OCI-LY7 (cell line): ENCODE measurements around the gene GIMAP1. TPM values are rescaled to one million over a fixed set of nuclear protein-coding genes. Genes with fewer than 3 reads are reported as not detected.
"Not testable (repeated sequence)": the region's sequence is repeated elsewhere in the genome, so short reads cannot be mapped to it uniquely, and the experiment has no call there.

Source experiments
- BruUV-seq: library from RNA; stranded (reverse); fragments of 400-500 nt; replicated peaks from 2 replicates; lab custom pipeline; 2021; lab: Mats Ljungman, UMichigan
- CTCF ChIA-PET: fragments of 300-600 bp; sonication (Branson Sonifier 250); formaldehyde crosslinking; loops from one replicate; lab custom pipeline; 2022; ENCODE audit warnings: antibody characterized with exemption; ENCODE audit not compliant: unreplicated experiment; lab: Charles Lee
- POLR2A ChIA-PET: fragments of 300-600 bp; sonication (Branson Sonifier 250); formaldehyde crosslinking; loops from one replicate; lab custom pipeline; 2022; ENCODE audit warnings: antibody characterized with exemption; lab: Charles Lee
- DNase-seq: peaks from one replicate; pipeline ENCODE4 v3.0.0-alpha.2; 2015; ENCODE audit warnings: low spot score
- H2AFZ ChIP-seq: fragments of 200-600 bp; sonication (generic), shearing (Covaris generic); 2 replicates; pipeline ENCODE4 v1.6.1; 2014; ENCODE audit warnings: mild to moderate bottlenecking, antibody characterized with exemption, low read length, moderate library complexity
- H3K27ac ChIP-seq: fragments of 200-600 bp; sonication (generic); 2 replicates; pipeline ENCODE4 v1.5.1; 2014; ENCODE audit warnings: mixed run types, low read depth, mild to moderate bottlenecking, moderate library complexity, low read length, inconsistent platforms; ENCODE audit not compliant: poor library complexity, severe bottlenecking
- H3K36me3 ChIP-seq: fragments of 200-600 bp; sonication (generic); 2 replicates; pipeline ENCODE4 v1.6.1; 2014; ENCODE audit warnings: mild to moderate bottlenecking, antibody characterized with exemption, low read length, moderate library complexity, mixed read lengths; ENCODE audit not compliant: insufficient read depth
- H3K4me1 ChIP-seq: fragments of 200-600 bp; sonication (generic); 2 replicates; pipeline ENCODE4 v1.5.1; 2014; ENCODE audit warnings: mild to moderate bottlenecking, low read length; ENCODE audit not compliant: insufficient read depth, poor library complexity, severe bottlenecking
- H3K4me2 ChIP-seq: fragments of 200-600 bp; sonication (generic); 2 replicates; pipeline ENCODE4 v1.6.1; 2014; ENCODE audit warnings: mild to moderate bottlenecking, low read length
- H3K4me3 ChIP-seq: fragments of 200-600 bp; sonication (generic); 2 replicates; pipeline ENCODE4 v1.5.1; 2014; ENCODE audit warnings: mild to moderate bottlenecking, low read depth, low read length; ENCODE audit not compliant: poor library complexity, severe bottlenecking
- H3K79me2 ChIP-seq: fragments of 200-600 bp; sonication (generic); 2 replicates; pipeline ENCODE4 v1.6.1; 2016; ENCODE audit warnings: low read depth, mild to moderate bottlenecking, low read length, moderate library complexity, mixed read lengths; ENCODE audit not compliant: insufficient read depth
- H3K9me2 ChIP-seq: fragments of 200-600 bp; sonication (generic); 2 replicates; pipeline ENCODE4 v1.6.1; 2016; ENCODE audit warnings: mild to moderate bottlenecking, low read length, mixed read lengths; ENCODE audit not compliant: insufficient read depth
- H3K9me3 ChIP-seq: fragments of 200-600 bp; sonication (generic); 2 replicates; pipeline ENCODE4 v1.6.1; 2014; ENCODE audit warnings: mild to moderate bottlenecking, mixed run types, low read length, mixed read lengths
- H4K20me1 ChIP-seq: fragments of 200-600 bp; sonication (generic); 2 replicates; pipeline ENCODE4 v1.6.1; 2014; ENCODE audit warnings: mild to moderate bottlenecking, antibody characterized with exemption, low read length, moderate library complexity, mixed read lengths; ENCODE audit not compliant: insufficient read depth
- CTCF ChIP-seq: fragments of 200-600 bp; sonication (generic); conservative IDR thresholded peaks from 2 replicates; pipeline ENCODE4 v1.5.1; 2014; ENCODE audit warnings: mild to moderate bottlenecking, antibody characterized with exemption, low read length, moderate library complexity, mixed read lengths
- EZH2phosphoT487 ChIP-seq: fragments of 200-600 bp; sonication (generic); IDR thresholded peaks from 2 replicates; pipeline ENCODE4 v1.6.1; 2018; ENCODE audit warnings: low read depth, borderline replicate concordance, mild to moderate bottlenecking, mixed run types, antibody characterized with exemption, low read length, moderate library complexity, mixed read lengths
- intact Hi-C: fragments of 100-400 bp; cut with micrococcal nuclease; formaldehyde crosslinking; loops from one replicate; pipeline ENCODE4 v1.10.0; 2022; ENCODE audit not compliant: unreplicated experiment
- total RNA-seq, 2 experiments: library from RNA; depleted of rRNA in 1 of 2; stranded (reverse); fragments of >200 nt in 1 of 2; shearing (Covaris generic) in 1 of 2; gene quantifications; 2 replicates each; pipeline ENCODE4 v1.2.3, GENCODE V29; 2014 to 2022

Gene GIMAP1
- total RNA-seq, 2 experiments from 2014 or later = not detected

GRCh38 chr7:150675714-150676113 lies 40.7 kb upstream of the GIMAP1 start:
- ChIA-PET CTCF (no interaction called here), POLR2A (no interaction called here)
- Histone ChIP-seq H3K4me2 (no peak overlapping the region), H3K9me2 (no peaks in the 10 kb centered on the region), H3K4me1 (no peaks in the 10 kb centered on the region), H2AFZ (no peak overlapping the region), H3K9me3 (no peaks in the 10 kb centered on the region), H4K20me1 (no peaks in the 10 kb centered on the region), H3K36me3 (no peaks in the 10 kb centered on the region), H3K4me3 (no peak overlapping the region), H3K79me2 (no peaks in the 10 kb centered on the region), H3K27ac (no peak overlapping the region)
- intact Hi-C loops = no loop called here
- DNase-seq = no peak
- no TSS peak for BruUV-seq
- TF ChIP-seq EZH2phosphoT487 = no peak
- no peak for TF ChIP-seq CTCF

GRCh38 chr7:150676276-150676675 lies 40.1 kb upstream of the GIMAP1 start:
- intact Hi-C loops, H3K9me3 ChIP-seq, BruUV-seq, H3K4me1 ChIP-seq, H3K79me2 ChIP-seq, H3K36me3 ChIP-seq, DNase-seq, H3K4me3 ChIP-seq, CTCF ChIA-PET, H3K9me2 ChIP-seq, POLR2A ChIA-PET, H3K4me2 ChIP-seq, H3K27ac ChIP-seq, H4K20me1 ChIP-seq, H2AFZ ChIP-seq: not testable (repeated sequence)

- BruUV-seq, H4K20me1 ChIP-seq, CTCF ChIA-PET, H3K79me2 ChIP-seq, DNase-seq, H3K36me3 ChIP-seq, H2AFZ ChIP-seq, H3K9me2 ChIP-seq, H3K4me2 ChIP-seq, H3K9me3 ChIP-seq, H3K27ac ChIP-seq, H3K4me3 ChIP-seq, intact Hi-C loops, POLR2A ChIA-PET, H3K4me1 ChIP-seq: not testable (repeated sequence)
Observed at GRCh38 chr7:150676854-150677253, 39.6 kb upstream of the GIMAP1 start.

- H2AFZ ChIP-seq, DNase-seq, POLR2A ChIA-PET, intact Hi-C loops, H3K4me1 ChIP-seq, BruUV-seq, CTCF ChIA-PET, H3K9me2 ChIP-seq, H3K27ac ChIP-seq, H3K9me3 ChIP-seq, H3K79me2 ChIP-seq, H3K4me3 ChIP-seq, H3K4me2 ChIP-seq, H4K20me1 ChIP-seq, H3K36me3 ChIP-seq: not testable (repeated sequence)
Observed at GRCh38 chr7:150678601-150679000, 37.8 kb upstream of the GIMAP1 start.

- H3K36me3 ChIP-seq, H3K9me2 ChIP-seq, BruUV-seq, H3K4me3 ChIP-seq, H3K27ac ChIP-seq, H3K9me3 ChIP-seq, intact Hi-C loops, CTCF ChIA-PET, H3K4me1 ChIP-seq, H2AFZ ChIP-seq, DNase-seq, H4K20me1 ChIP-seq, H3K79me2 ChIP-seq, H3K4me2 ChIP-seq: not testable (repeated sequence)
- POLR2A ChIA-PET = interaction anchor here (0.7 kb wide), 2 partner anchors 100 to 1057 kb away, joined by 4 to 5 read pairs; no protein-coding TSS in a partner anchor
Observed at GRCh38 chr7:150680364-150680763, 36.0 kb upstream of the GIMAP1 start.
